Tibial nerve (tissue), 4 donors: ENCODE results near the gene TEX2.

Source experiments
- EP300 ChIP-seq, 2 donors: sonication (generic); formaldehyde crosslinking; IDR thresholded peaks; one replicate each; pipeline ENCODE4 v1.6.1; 2017; ENCODE audit warnings: antibody characterized with exemption in 2 of 2, mild to moderate bottlenecking in 1 of 2
- POLR2A ChIP-seq, 2 donors: fragments of 450-650 bp; IDR thresholded peaks; one replicate each; pipeline ENCODE4 v1.6.1; 2017; ENCODE audit warnings: antibody characterized with exemption in 2 of 2, mild to moderate bottlenecking in 2 of 2, moderate library complexity in 2 of 2
- TF ChIP-seq, protein P1 (sequence below), 5 experiments: fragments of 200-600 bp in 3 of 5; fragments of 450-650 bp in 2 of 5; sonication (generic) in 3 of 5; IDR thresholded peaks; one replicate each; pipeline ENCODE4 v1.5.1; 2016 to 2019; ENCODE audit warnings: antibody characterized with exemption in 5 of 5, mild to moderate bottlenecking in 3 of 5, moderate library complexity in 2 of 5

- TF ChIP-seq POLR2A (IDR thresholded peaks at IDR 0.05) (no peak), EP300 (IDR thresholded peaks at IDR 0.05) (no peak)
- TF ChIP-seq, protein P1, sequence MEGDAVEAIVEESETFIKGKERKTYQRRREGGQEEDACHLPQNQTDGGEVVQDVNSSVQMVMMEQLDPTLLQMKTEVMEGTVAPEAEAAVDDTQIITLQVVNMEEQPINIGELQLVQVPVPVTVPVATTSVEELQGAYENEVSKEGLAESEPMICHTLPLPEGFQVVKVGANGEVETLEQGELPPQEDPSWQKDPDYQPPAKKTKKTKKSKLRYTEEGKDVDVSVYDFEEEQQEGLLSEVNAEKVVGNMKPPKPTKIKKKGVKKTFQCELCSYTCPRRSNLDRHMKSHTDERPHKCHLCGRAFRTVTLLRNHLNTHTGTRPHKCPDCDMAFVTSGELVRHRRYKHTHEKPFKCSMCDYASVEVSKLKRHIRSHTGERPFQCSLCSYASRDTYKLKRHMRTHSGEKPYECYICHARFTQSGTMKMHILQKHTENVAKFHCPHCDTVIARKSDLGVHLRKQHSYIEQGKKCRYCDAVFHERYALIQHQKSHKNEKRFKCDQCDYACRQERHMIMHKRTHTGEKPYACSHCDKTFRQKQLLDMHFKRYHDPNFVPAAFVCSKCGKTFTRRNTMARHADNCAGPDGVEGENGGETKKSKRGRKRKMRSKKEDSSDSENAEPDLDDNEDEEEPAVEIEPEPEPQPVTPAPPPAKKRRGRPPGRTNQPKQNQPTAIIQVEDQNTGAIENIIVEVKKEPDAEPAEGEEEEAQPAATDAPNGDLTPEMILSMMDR (IDR thresholded peaks at IDR 0.05), result no peak
Measured at GRCh38 chr17:64250233-64250835, 12.7 kb downstream of the TEX2 start.
